Activated CD8-positive, alpha-beta memory T cell treated with anti-CD3 and anti-CD28 coated beads for 36 hours (primary cell): Measurements from ENCODE around the gene ZNF212. TPM values are rescaled to one million over a fixed set of nuclear protein-coding genes. Genes with fewer than 3 reads are reported as not detected.
"Not testable (repeated sequence)": the region's sequence is repeated elsewhere in the genome, so short reads cannot be mapped to it uniquely, and the experiment has no call there.

Experiments used
- CTCF ChIA-PET: fragments of 350-600 bp; sonication (Branson Sonifier 250); formaldehyde crosslinking; loops from one replicate; lab custom pipeline; 2021; ENCODE audit warnings: antibody characterized with exemption; lab: Charles Lee
- POLR2A ChIA-PET: fragments of 350-600 bp; sonication (Branson Sonifier 250); formaldehyde crosslinking; loops from one replicate; lab custom pipeline; 2021; ENCODE audit warnings: antibody characterized with exemption; lab: Charles Lee
- total RNA-seq, 2 experiments: library from RNA; stranded (reverse); gene quantifications; one replicate each; pipeline ENCODE4 v1.2.3, GENCODE V29; 2021

ZNF212 gene
- total RNA-seq, 2 experiments from 2014 or later, result 14.0 to 14.9 TPM

DNA sequence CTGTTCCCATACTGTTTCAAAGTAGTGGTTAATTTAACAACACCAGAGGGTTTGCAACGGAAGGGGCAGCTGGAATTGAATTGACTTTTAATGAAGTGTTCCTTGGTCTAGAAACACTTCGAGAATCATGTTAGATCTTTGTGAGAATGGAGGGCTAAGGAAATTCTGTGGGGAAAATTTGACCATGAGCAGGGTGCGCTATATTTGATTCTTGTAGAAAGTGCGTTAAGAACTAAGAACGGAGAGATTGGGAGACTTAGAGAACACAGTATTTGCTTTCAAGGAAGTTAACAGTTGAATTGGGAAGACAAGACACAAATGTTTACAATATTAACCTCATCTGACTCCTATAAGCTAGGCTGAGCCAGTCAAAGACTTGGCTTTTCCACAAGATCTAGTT lies 1.2 kb downstream of the ZNF212 start:
- ChIA-PET CTCF (interaction anchor here (0.6 to 1.1 kb wide), 2 partner anchors 9 to 11 kb away, joined by 3 read pairs; no protein-coding TSS in a partner anchor), POLR2A (interaction anchor here (1.7 kb wide), 1 partner anchor 45 kb away, joined by 5 read pairs; the partner anchor contains the start of gene ZNF282)

DNA sequence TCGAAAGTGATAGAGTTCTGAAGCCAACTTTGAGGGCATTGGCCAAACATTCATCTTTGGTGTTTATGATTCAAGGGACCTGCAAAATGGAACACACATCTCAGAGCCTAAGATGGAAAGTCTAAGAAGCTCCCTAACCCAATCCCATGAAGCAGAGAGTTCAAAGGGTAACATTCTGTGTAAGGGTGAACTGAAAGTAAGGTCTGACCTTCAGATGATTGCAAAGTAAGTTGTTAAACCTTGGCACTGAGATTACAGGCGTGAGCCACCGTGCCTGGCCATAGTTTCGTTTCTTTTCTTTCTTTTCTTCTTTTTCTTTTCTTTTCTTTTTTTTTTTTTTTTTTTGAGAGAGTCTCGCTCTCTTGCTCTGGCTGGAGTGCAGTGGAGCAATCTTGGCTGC lies 2.2 kb downstream of the ZNF212 start:
- ChIA-PET POLR2A (interaction anchor here (0.7 kb wide), 1 partner anchor 15 kb away, joined by 3 read pairs; no protein-coding TSS in a partner anchor), CTCF (interaction anchor here (0.9 to 1.6 kb wide), 2 partner anchors 11 to 20 kb away, joined by 3 to 4 read pairs; no protein-coding TSS in a partner anchor)

GRCh38 chr7:149245244-149245643 lies 5.8 kb downstream of the ZNF212 start:
- CTCF ChIA-PET, result interaction anchor here (0.7 to 4.3 kb wide), 3 partner anchors 16 to 481 kb away, joined by 3 to 22 read pairs (median 4); partner anchors contain the start of gene ZNF783
- POLR2A ChIA-PET, result interaction anchor here (1.3 to 1.9 kb wide), 2 partner anchors 16 to 35 kb away, joined by 3 to 8 read pairs; partner anchors contain the start of gene ZNF783

- POLR2A ChIA-PET, result interaction anchor here (1.3 to 1.9 kb wide), 2 partner anchors 16 to 36 kb away, joined by 3 to 8 read pairs; partner anchors contain the start of gene ZNF783
- CTCF ChIA-PET, result interaction anchor here (1.2 to 4.3 kb wide), 2 partner anchors 16 to 36 kb away, joined by 4 to 22 read pairs; partner anchors contain the start of gene ZNF783
These were observed 6.3 kb downstream of the ZNF212 start for GRCh38 chr7:149245744-149246143.

DNA sequence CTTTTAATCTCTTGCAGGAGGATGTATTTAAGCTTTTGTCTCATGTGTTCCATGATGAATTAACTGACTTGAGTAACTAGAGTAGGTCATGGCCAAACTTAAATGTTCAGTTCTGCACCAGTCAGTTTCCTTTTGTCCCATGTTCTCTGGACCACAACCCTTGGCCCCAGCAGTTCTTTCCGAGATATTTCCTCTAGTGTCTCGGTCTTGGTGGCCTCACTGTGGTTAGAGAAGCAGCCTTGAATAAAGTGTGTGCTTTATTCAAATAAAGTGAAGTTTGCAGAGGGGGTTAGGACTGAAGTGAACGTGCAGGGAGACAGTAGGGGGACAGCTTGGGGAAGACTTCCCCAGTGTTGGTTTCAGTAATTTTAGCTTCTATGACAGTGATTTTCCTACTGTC lies 9.3 kb downstream of the ZNF212 start:
- ChIA-PET POLR2A (interaction anchor here (1.1 kb wide), 1 partner anchor 13 kb away, joined by 3 read pairs; the partner anchor contains the start of gene ZNF783), CTCF (interaction anchor here (0.7 to 1.4 kb wide), 6 partner anchors 9 to 39 kb away, joined by 3 to 5 read pairs (median 4); partner anchors contain the start of gene ZNF783)

DNA sequence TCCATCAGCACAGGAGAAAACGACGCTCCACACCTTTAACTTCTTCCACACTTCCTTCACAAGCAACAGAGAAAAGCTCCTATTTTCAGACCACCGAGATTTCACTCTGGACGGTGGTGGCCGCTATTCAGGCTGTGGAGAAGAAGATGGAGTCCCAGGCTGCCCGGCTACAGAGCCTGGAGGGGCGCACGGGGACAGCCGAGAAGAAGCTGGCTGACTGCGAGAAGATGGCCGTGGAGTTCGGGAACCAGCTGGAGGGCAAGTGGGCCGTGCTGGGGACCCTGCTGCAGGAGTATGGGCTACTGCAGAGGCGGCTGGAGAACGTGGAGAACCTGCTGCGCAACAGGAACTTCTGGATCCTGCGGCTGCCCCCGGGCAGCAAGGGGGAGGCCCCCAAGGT lies 10.7 kb downstream of the ZNF212 start:
- POLR2A ChIA-PET, result not testable (repeated sequence)
- CTCF ChIA-PET, result interaction anchor here (1.2 kb wide), 1 partner anchor 10 kb away, joined by 3 read pairs; no protein-coding TSS in a partner anchor

GRCh38 chr7:149251518-149251917 lies 12.1 kb downstream of the ZNF212 start:
- POLR2A ChIA-PET, result not testable (repeated sequence)
- CTCF ChIA-PET, result interaction anchor here (0.6 to 2.1 kb wide), 5 partner anchors 10 to 465 kb away, joined by 3 to 11 read pairs (median 3); partner anchors contain the start of gene ZNF783

- ChIA-PET CTCF (interaction anchor here (0.9 to 2.1 kb wide), 2 partner anchors 9 to 14 kb away, joined by 3 to 11 read pairs; partner anchors contain the start of gene ZNF783), POLR2A (no interaction called here)
These were observed 12.9 kb downstream of the ZNF212 start for GRCh38 chr7:149252378-149252777.

- POLR2A ChIA-PET, result interaction anchor here (0.5 kb wide), 1 partner anchor 11 kb away, joined by 3 read pairs; no protein-coding TSS in a partner anchor
- CTCF ChIA-PET, result interaction anchor here (0.9 kb wide), 1 partner anchor 11 kb away, joined by 4 read pairs; no protein-coding TSS in a partner anchor
These were observed 14.2 kb downstream of the ZNF212 start for GRCh38 chr7:149253665-149254064.

- ChIA-PET POLR2A (interaction anchor here (0.5 kb wide), 1 partner anchor 10 kb away, joined by 3 read pairs; no protein-coding TSS in a partner anchor), CTCF (no interaction called here)
These were observed 14.9 kb downstream of the ZNF212 start for GRCh38 chr7:149254181-149254858.

DNA sequence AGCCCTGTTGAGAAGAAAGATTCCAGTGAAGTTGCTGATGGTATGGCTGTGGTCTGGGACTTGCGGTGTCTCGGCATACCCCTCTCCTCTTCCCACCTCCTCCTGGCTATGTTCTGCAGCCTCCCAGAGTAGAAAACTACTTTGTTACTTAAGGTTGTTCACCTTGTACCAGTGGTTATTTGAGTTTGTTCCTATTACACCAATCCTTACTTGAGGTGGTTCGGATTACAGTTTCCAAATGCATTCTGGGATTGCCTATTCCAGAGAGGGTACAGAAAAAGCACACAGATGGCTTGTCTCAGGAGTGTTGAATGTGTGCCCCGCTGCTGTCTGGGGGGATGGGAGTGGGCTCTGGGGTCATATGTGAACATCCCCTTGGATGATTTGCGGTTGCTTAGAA lies 15.7 kb downstream of the ZNF212 start:
- ChIA-PET CTCF (no interaction called here), POLR2A (no interaction called here)

- ChIA-PET POLR2A (no interaction called here), CTCF (interaction anchor here (1.0 kb wide), 1 partner anchor 9 kb away, joined by 3 read pairs; no protein-coding TSS in a partner anchor)
These were observed 17.1 kb downstream of the ZNF212 start for GRCh38 chr7:149256568-149256967.

GRCh38 chr7:149257146-149257545 lies 17.7 kb downstream of the ZNF212 start:
- ChIA-PET CTCF (no interaction called here), POLR2A (no interaction called here)

DNA sequence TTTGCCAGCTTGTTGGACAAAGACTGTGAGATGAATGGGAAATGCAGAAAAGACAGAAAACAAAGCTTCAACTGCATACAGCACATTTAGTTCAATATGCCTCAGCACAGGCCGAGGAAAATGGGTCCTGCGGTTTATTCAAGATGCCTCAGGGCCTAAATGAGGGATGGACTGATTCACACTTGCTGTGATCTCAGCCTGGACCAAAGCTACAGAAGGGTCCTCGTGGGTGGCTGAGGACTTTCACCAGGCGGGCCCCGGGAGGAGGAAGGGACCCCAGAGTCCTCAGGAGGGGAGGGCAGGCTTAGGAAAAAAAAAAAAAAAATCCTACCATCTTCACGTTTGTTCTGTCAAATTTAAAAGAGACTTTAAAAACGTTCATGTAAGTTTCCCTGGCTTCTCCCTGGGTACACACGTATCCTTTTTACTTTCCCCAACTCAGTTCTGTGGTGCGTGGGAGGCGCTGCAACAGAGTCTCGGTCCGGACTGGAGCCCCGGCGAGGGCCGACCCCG lies 21.9 kb downstream of the ZNF212 start:
- ChIA-PET CTCF (interaction anchor here (0.6 to 3.5 kb wide), 13 partner anchors 9 to 548 kb away, joined by 3 to 22 read pairs (median 5); partner anchors contain the start of genes ZNF282, ZNF398 and ZNF777), POLR2A (interaction anchor here (0.6 to 1.8 kb wide), 10 partner anchors 12 to 161 kb away, joined by 3 to 16 read pairs (median 6); partner anchors contain the start of gene ZNF398)

DNA sequence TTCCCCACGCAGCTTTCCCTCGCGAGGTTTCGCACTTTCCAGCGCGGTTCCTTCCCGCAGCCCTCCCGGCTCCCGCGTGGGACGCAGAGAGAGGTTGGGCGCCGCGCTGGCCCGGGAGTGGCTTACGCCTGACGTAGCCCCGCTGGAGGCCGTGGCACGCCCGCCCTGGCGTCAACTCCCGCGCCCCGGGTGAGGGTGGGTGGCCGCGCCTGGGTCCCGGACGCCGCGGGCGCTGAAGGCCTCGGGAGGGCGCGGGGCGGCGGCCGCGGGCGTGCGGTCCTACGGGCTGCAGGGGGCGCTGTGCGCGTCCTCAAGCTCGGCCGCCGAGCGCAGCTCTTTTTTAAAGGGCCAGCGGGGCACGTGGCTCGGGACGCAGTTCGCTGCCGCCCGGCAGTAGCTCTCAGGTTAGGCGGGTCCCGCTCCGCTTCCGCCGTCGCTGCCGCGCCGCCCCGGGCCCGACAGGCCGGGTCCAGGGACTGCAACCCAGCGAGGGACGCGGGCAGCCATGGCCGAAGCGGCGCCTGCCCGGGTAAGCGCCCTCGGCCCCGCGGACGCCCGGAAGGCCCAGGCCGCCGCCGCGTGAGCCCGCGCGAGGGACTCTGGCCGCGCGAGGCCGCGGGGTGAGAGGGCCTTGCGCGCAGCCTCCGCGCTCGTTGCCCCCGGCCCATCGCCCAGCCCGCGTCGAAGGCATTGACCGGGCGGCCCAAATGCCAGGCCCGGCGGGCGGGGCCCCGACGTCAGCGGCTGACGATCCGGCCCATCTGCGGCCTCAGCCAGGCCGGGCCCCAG lies 22.6 kb downstream of the ZNF212 start, which contains the start of gene ZNF783:
TSS of gene ZNF783 (plus strand) at position 368 of the 789 bp plus-strand sequence. CDS start at position 506, 138 bp downstream.
- ChIA-PET POLR2A (interaction anchor here (0.9 to 1.8 kb wide), 8 partner anchors 13 to 161 kb away, joined by 3 to 16 read pairs (median 6); partner anchors contain the start of gene ZNF398), CTCF (interaction anchor here (0.9 to 3.5 kb wide), 10 partner anchors 10 to 239 kb away, joined by 3 to 22 read pairs (median 6); partner anchors contain the start of genes ZNF282, ZNF398 and ZNF777)

DNA sequence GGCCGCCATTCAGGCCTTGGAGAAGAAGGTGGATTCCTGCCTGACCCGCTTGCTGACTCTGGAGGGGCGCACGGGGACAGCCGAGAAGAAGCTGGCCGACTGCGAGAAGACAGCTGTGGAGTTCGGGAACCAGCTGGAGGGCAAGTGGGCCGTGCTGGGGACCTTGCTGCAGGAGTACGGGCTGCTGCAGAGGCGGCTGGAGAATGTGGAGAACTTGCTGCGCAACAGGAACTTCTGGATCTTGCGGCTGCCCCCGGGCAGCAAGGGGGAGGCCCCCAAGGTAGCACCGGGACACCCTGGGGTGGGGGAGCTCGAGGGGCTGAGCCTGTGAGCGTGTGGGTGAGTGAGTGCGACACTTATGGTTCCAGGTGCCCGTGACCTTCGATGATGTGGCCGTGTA lies 27.0 kb downstream of the ZNF212 start:
- ChIA-PET CTCF (interaction anchor here (0.8 kb wide), 1 partner anchor 14 kb away, joined by 3 read pairs; no protein-coding TSS in a partner anchor), POLR2A (no interaction called here)

- ChIA-PET CTCF (no interaction called here), POLR2A (no interaction called here)
These were observed 28.3 kb downstream of the ZNF212 start for GRCh38 chr7:149267733-149268132.

GRCh38 chr7:149274424-149274823 lies 35.0 kb downstream of the ZNF212 start:
- POLR2A ChIA-PET, result not testable (repeated sequence)
- CTCF ChIA-PET, result interaction anchor here (1.5 kb wide), 1 partner anchor 10 kb away, joined by 3 read pairs; no protein-coding TSS in a partner anchor
